ENCODE data around the gene CIROP.

CIROP gene

GRCh38 chr14:23067847-23068788, 36.7 kb downstream of the CIROP start:
- no peak for DNase-seq (ENCODE audit: low read depth)

- DNase-seq (ENCODE audit: low read depth), result no peak
Observed at GRCh38 chr14:23066855-23067744, 37.7 kb downstream of the CIROP start.

- no peak for DNase-seq (ENCODE audit: low read depth)
Observed at GRCh38 chr14:23066368-23066767, 38.4 kb downstream of the CIROP start.

- DNase-seq (ENCODE audit: low read depth), result no peak
Observed at GRCh38 chr14:23063601-23064000, 41.2 kb downstream of the CIROP start.

GRCh38 chr14:23062002-23062401, 42.8 kb downstream of the CIROP start:
- no peak for DNase-seq (ENCODE audit: low read depth)

- DNase-seq (ENCODE audit: low read depth), result no peak
Observed at GRCh38 chr14:23060536-23061260, 44.1 kb downstream of the CIROP start.

- DNase-seq (ENCODE audit: low read depth), result no peak
Observed at GRCh38 chr14:23058654-23059504, 45.9 kb downstream of the CIROP start.

- DNase-seq (ENCODE audit: low read depth), result peak; percentile 62
Observed at GRCh38 chr14:23057757-23058653, 46.8 kb downstream of the CIROP start.

- peak; percentile 56 for DNase-seq (ENCODE audit: low read depth)
Observed at GRCh38 chr14:23056956-23057756, 47.6 kb downstream of the CIROP start, which contains the start of gene CDH24. Gene CDH24, minus strand, starts transcription at chr14:23057520. Its CDS starts 1,787 bp downstream, at chr14:23055733.

- peak; percentile 36 for DNase-seq (ENCODE audit: low read depth)
Observed at GRCh38 chr14:23056145-23056955, 48.4 kb downstream of the CIROP start.

- no peak for DNase-seq (ENCODE audit: low read depth)
Observed at GRCh38 chr14:23055621-23056144, 49.1 kb downstream of the CIROP start.

GRCh38 chr14:23055147-23055550, 49.6 kb downstream of the CIROP start:
- no peak for DNase-seq (ENCODE audit: low read depth)

- no peak for DNase-seq (ENCODE audit: low read depth)
Observed at GRCh38 chr14:23054000-23054811, 50.6 kb downstream of the CIROP start.

- no peak for DNase-seq (ENCODE audit: low read depth)
Observed at GRCh38 chr14:23053426-23053825, 51.4 kb downstream of the CIROP start.

GRCh38 chr14:23052671-23053070, 52.1 kb downstream of the CIROP start:
- DNase-seq (ENCODE audit: low read depth), result no peak

- DNase-seq (ENCODE audit: low read depth), result no peak
Observed at GRCh38 chr14:23052182-23052623, 52.6 kb downstream of the CIROP start.

Data from T-helper 22 cell (primary cell).